B cell (primary cell): ENCODE data around the gene CKAP2L. TPM values are rescaled to one million over a fixed set of nuclear protein-coding genes. Genes with fewer than 3 reads are reported as not detected.

Experiments
- ATAC-seq: fragments of 200-7000 bp; cut with Tn5 transposase; one replicate; pipeline ENCODE4 v1.10.0; 2021; ENCODE audit warnings: low read depth, mild to moderate bottlenecking, moderate number of reproducible peaks, moderate library complexity
- CTCF ChIA-PET: fragments of 350-600 bp; sonication (Branson Sonifier 250); formaldehyde crosslinking; loops from one replicate; lab custom pipeline; 2021; ENCODE audit warnings: antibody characterized with exemption, inconsistent platforms; lab: Charles Lee
- POLR2A ChIA-PET: fragments of 350-600 bp; sonication (Branson Sonifier 250); formaldehyde crosslinking; loops from one replicate; lab custom pipeline; 2021; ENCODE audit warnings: antibody characterized with exemption; lab: Charles Lee
- DNase-seq: peaks from one replicate; pipeline ENCODE4 v3.0.0; 2013
- H2AFZ ChIP-seq: 2 replicates; pipeline ENCODE4 v1.6.1; 2012; ENCODE audit warnings: mild to moderate bottlenecking, low read depth, low read length; ENCODE audit not compliant: insufficient read depth, poor library complexity, severe bottlenecking
- H3K27ac ChIP-seq, 2 donors: 1 replicate in 1 of 2; 2 replicates in 1 of 2; pipeline ENCODE4 v1.5.1; 2012 to 2013; ENCODE audit warnings: low read length in 2 of 2, mild to moderate bottlenecking in 2 of 2, moderate library complexity in 1 of 2
- H3K27me3 ChIP-seq, 4 experiments: fragments of 200-600 bp in 1 of 4; sonication (generic) in 1 of 4; replicated peaks in 1 of 4; 1 replicate in 2 of 4; 2 replicates in 2 of 4; pipeline versions ENCODE4 v1.6.1 to v1.7.0; 2013 to 2016; ENCODE audit warnings: low read length in 3 of 4, mild to moderate bottlenecking in 2 of 4, mixed read lengths in 1 of 4, moderate library complexity in 1 of 4; ENCODE audit not compliant: insufficient read depth in 4 of 4, control insufficient read depth in 3 of 4; ENCODE audit errors: control extremely low read depth in 1 of 4
- H3K36me3 ChIP-seq, 2 experiments: replicated peaks in 1 of 2; 1 replicate in 1 of 2; 2 replicates in 1 of 2; pipeline versions ENCODE4 v1.6.1 to v1.7.1; 2013; ENCODE audit warnings: low read length in 1 of 2; ENCODE audit not compliant: insufficient read depth in 2 of 2, control insufficient read depth in 1 of 2; ENCODE audit errors: control extremely low read depth in 1 of 2, extremely low read depth in 1 of 2
- H3K4me1 ChIP-seq, 2 donors: fragments of 200-600 bp in 1 of 2; sonication (generic) in 1 of 2; 1 replicate in 1 of 2; 2 replicates in 1 of 2; pipeline versions ENCODE4 v1.5.1 to v1.6.1; 2013 to 2017; ENCODE audit warnings: low read length in 2 of 2; ENCODE audit not compliant: control insufficient read depth in 2 of 2, insufficient read depth in 2 of 2
- H3K4me2 ChIP-seq: replicated peaks from 2 replicates; pipeline ENCODE3; 2012; ENCODE audit warnings: mild to moderate bottlenecking, low read depth, low read length; ENCODE audit not compliant: poor library complexity, severe bottlenecking
- H3K4me3 ChIP-seq, 5 experiments: fragments of 200-600 bp in 1 of 5; sonication (generic) in 1 of 5; 1 replicate in 3 of 5; 2 replicates in 2 of 5; pipeline versions ENCODE4 v1.5.1 to v1.7.0; 2011 to 2016; ENCODE audit warnings: low read length in 4 of 5, mild to moderate bottlenecking in 4 of 5, low read depth in 2 of 5, control low read depth in 1 of 5, moderate library complexity in 1 of 5; ENCODE audit not compliant: insufficient read depth in 1 of 5; ENCODE audit errors: control extremely low read depth in 1 of 5, extremely low read depth in 1 of 5
- H3K79me2 ChIP-seq: fragments of 200-600 bp; sonication (generic); one replicate; pipeline ENCODE4 v1.6.0; 2016; ENCODE audit warnings: low read length; ENCODE audit not compliant: control insufficient read depth, insufficient read depth
- H3K9ac ChIP-seq: fragments of 200-600 bp; sonication (generic); 2 replicates; pipeline ENCODE4 v1.6.1; 2017; ENCODE audit warnings: mild to moderate bottlenecking, low read length, moderate library complexity
- H3K9me3 ChIP-seq, 3 donors: one replicate each; pipeline versions ENCODE4 v1.6.1 to v1.7.1; 2013; ENCODE audit warnings: low read length in 2 of 3; ENCODE audit not compliant: control insufficient read depth in 2 of 3, insufficient read depth in 1 of 3; ENCODE audit errors: control extremely low read depth in 1 of 3
- H4K20me1 ChIP-seq: 2 replicates; pipeline ENCODE4 v1.6.0; 2012; ENCODE audit warnings: mild to moderate bottlenecking, low read length; ENCODE audit not compliant: insufficient read depth, control insufficient read depth, poor library complexity, severe bottlenecking
- H3K27ac Mint-ChIP-seq: one replicate; pipeline ENCODE4 v1.8.0; 2021; ENCODE audit warnings: mixed read lengths
- H3K27me3 Mint-ChIP-seq: one replicate; pipeline ENCODE4 v1.8.0; 2021; ENCODE audit warnings: mixed read lengths
- H3K4me1 Mint-ChIP-seq: one replicate; pipeline ENCODE4 v1.8.0; 2021; ENCODE audit warnings: mixed read lengths
- H3K4me3 Mint-ChIP-seq: one replicate; pipeline ENCODE4 v1.8.0; 2021; ENCODE audit warnings: mixed read lengths
- H3K9me3 Mint-ChIP-seq: one replicate; pipeline ENCODE4 v1.8.0; 2022; ENCODE audit warnings: mixed read lengths; ENCODE audit not compliant: insufficient read depth
- EZH2 ChIP-seq: IDR thresholded peaks from 2 replicates; pipeline ENCODE4 v1.6.1; 2012; ENCODE audit warnings: borderline replicate concordance, low read depth, mild to moderate bottlenecking, moderate library complexity, low read length; ENCODE audit not compliant: insufficient read depth, poor library complexity, severe bottlenecking
- WGBS: methylation state at CpG from one replicate; pipeline ENCODE4 v1.1.5; 2013; ENCODE audit warnings: missing lambda C conversion rate; ENCODE audit not compliant: insufficient coverage; 5-methylcytosine and 5-hydroxymethylcytosine counted together
- intact Hi-C: fragments of 100-400 bp; cut with micrococcal nuclease; formaldehyde crosslinking; loops from one replicate; pipeline ENCODE4 v1.10.0; 2022
- polyA plus RNA-seq: library from polyadenylated mRNA; depleted of rRNA; stranded (reverse); fragments of >200 nt; gene quantifications from 2 replicates; pipeline ENCODE4 v1.2.3, GENCODE V29; 2012
- total RNA-seq, 2 donors: library from RNA; stranded (reverse); fragments of 120-200 nt in 1 of 2; gene quantifications; 1 replicate in 1 of 2; 2 replicates in 1 of 2; pipeline versions ENCODE4 v1.2.3 to v1.2.4, GENCODE V29; 2013 to 2022
- TF ChIP-seq, protein P1 (sequence below): fragments of 200-600 bp; IDR thresholded peaks from one replicate; pipeline ENCODE4 v1.8.0; 2022; ENCODE audit warnings: antibody characterized with exemption, mild to moderate bottlenecking

CKAP2L gene
- total and polyA plus RNA-seq, 2 donors (not counting 1 experiment from before 2014, with no cell fraction given): 0.01 to 0.25 TPM

- H3K4me3 Mint-ChIP-seq: no peak overlapping the region
- Histone ChIP-seq H3K36me3 (no peaks in the 10 kb centered on the region), H3K4me1 (peaks cover 0 to 4% of the 10 kb centered on the region in 2 donors), H3K27ac (no peak overlapping the region), H3K9ac (no peak overlapping the region), H3K4me2 (no peak overlapping the region), H2AFZ (no peak overlapping the region), H4K20me1 (no peaks in the 10 kb centered on the region), H3K4me3 (no peak overlapping the region), H3K9me3 (no peaks in the 10 kb centered on the region), H3K27me3 (no peaks in the 10 kb centered on the region), H3K79me2 (no peaks in the 10 kb centered on the region)
- peaks cover 8% of the 10 kb centered on the region for H3K27me3 Mint-ChIP-seq
- H3K9me3 Mint-ChIP-seq: no peaks in the 10 kb centered on the region
- intact Hi-C loops: no loop called here
- ChIA-PET CTCF (interaction anchor here (1.0 kb wide), 1 partner anchor 11 kb away, joined by 3 read pairs; the partner anchor contains the start of gene IL1A), POLR2A (no interaction called here)
- TF ChIP-seq EZH2: no peak
- TF ChIP-seq, protein P1, sequence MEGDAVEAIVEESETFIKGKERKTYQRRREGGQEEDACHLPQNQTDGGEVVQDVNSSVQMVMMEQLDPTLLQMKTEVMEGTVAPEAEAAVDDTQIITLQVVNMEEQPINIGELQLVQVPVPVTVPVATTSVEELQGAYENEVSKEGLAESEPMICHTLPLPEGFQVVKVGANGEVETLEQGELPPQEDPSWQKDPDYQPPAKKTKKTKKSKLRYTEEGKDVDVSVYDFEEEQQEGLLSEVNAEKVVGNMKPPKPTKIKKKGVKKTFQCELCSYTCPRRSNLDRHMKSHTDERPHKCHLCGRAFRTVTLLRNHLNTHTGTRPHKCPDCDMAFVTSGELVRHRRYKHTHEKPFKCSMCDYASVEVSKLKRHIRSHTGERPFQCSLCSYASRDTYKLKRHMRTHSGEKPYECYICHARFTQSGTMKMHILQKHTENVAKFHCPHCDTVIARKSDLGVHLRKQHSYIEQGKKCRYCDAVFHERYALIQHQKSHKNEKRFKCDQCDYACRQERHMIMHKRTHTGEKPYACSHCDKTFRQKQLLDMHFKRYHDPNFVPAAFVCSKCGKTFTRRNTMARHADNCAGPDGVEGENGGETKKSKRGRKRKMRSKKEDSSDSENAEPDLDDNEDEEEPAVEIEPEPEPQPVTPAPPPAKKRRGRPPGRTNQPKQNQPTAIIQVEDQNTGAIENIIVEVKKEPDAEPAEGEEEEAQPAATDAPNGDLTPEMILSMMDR: no peak
- H3K27ac Mint-ChIP-seq: no peak overlapping the region
- ATAC-seq (no peak), DNase-seq (no peak)
- H3K4me1 Mint-ChIP-seq: peaks cover 14% of the 10 kb centered on the region
- no CpG with 5 or more reads among the region's 2 CpGs for WGBS
Measured at GRCh38 chr2:112773556-112773955, 9.1 kb upstream of the CKAP2L start.

GRCh38 chr2:112772911-112773475 is 8.6 kb upstream of the CKAP2L start:
- DNase-seq (no peak), ATAC-seq (no peak)
- Histone ChIP-seq H3K4me3 (no peak overlapping the region), H3K27me3 (no peaks in the 10 kb centered on the region), H3K27ac (no peak overlapping the region), H3K9me3 (no peaks in the 10 kb centered on the region), H3K9ac (no peak overlapping the region), H3K79me2 (no peaks in the 10 kb centered on the region), H4K20me1 (no peaks in the 10 kb centered on the region), H3K36me3 (no peaks in the 10 kb centered on the region), H3K4me2 (no peak overlapping the region), H3K4me1 (peaks cover 0 to 4% of the 10 kb centered on the region in 2 donors), H2AFZ (no peak overlapping the region)
- no peaks in the 10 kb centered on the region for H3K9me3 Mint-ChIP-seq
- peaks cover 19% of the 10 kb centered on the region for H3K4me1 Mint-ChIP-seq
- TF ChIP-seq, protein P1: no peak
- no peak for TF ChIP-seq EZH2
- H3K27ac Mint-ChIP-seq: no peak overlapping the region
- no peak overlapping the region for H3K4me3 Mint-ChIP-seq
- ChIA-PET POLR2A (no interaction called here), CTCF (interaction anchor here (1.0 kb wide), 1 partner anchor 12 kb away, joined by 3 read pairs; the partner anchor contains the start of gene IL1A)
- peaks cover 8% of the 10 kb centered on the region for H3K27me3 Mint-ChIP-seq
- 50% methylated on average over 1 of the region's 2 CpGs for WGBS
- intact Hi-C loops: no loop called here
